ENCODE data around the gene CYFIP2. TPM values are rescaled to one million over a fixed set of nuclear protein-coding genes. Genes with fewer than 3 reads are reported as not detected.

Gene CYFIP2
- total RNA-seq, 1 donor from 2014 or later: 14.4 TPM

GRCh38 chr5:157326440-157327005 lies 60.6 kb downstream of the CYFIP2 start:
- no peak for DNase-seq

- DNase-seq: no peak
Measured at GRCh38 chr5:157327771-157328170, 61.8 kb downstream of the CYFIP2 start.

GRCh38 chr5:157328277-157328912 lies 62.5 kb downstream of the CYFIP2 start:
- peak; percentile 68 for DNase-seq

GRCh38 chr5:157331807-157332206 lies 65.9 kb downstream of the CYFIP2 start:
- DNase-seq: no peak

GRCh38 chr5:157335534-157336422 lies 69.9 kb downstream of the CYFIP2 start:
- no peak for DNase-seq

- DNase-seq: no peak
Measured at GRCh38 chr5:157336423-157336744, 70.5 kb downstream of the CYFIP2 start.

GRCh38 chr5:157339409-157339808 lies 73.5 kb downstream of the CYFIP2 start:
- DNase-seq: no peak

GRCh38 chr5:157342822-157343402 lies 77.0 kb downstream of the CYFIP2 start:
- no peak for DNase-seq

GRCh38 chr5:157343842-157344790 lies 78.2 kb downstream of the CYFIP2 start:
- no peak for DNase-seq

GRCh38 chr5:157345067-157345466 lies 79.1 kb downstream of the CYFIP2 start:
- no peak for DNase-seq

- DNase-seq: no peak
Measured at GRCh38 chr5:157345485-157345884, 79.6 kb downstream of the CYFIP2 start.

GRCh38 chr5:157347301-157348048 lies 81.6 kb downstream of the CYFIP2 start:
- no peak for DNase-seq

GRCh38 chr5:157348049-157348400 lies 82.1 kb downstream of the CYFIP2 start:
- no peak for DNase-seq

GRCh38 chr5:157350939-157351801 lies 85.2 kb downstream of the CYFIP2 start:
- DNase-seq: no peak

GRCh38 chr5:157351802-157352092 lies 85.8 kb downstream of the CYFIP2 start:
- DNase-seq: no peak

GRCh38 chr5:157352756-157353340 lies 86.9 kb downstream of the CYFIP2 start:
- no peak for DNase-seq

- DNase-seq: no peak
Measured at GRCh38 chr5:157354800-157355199, 88.9 kb downstream of the CYFIP2 start.

GRCh38 chr5:157356576-157356975 lies 90.7 kb downstream of the CYFIP2 start:
- DNase-seq: no peak

GRCh38 chr5:157357823-157358222 lies 91.9 kb downstream of the CYFIP2 start:
- DNase-seq: no peak

- DNase-seq: no peak
Measured at GRCh38 chr5:157358871-157359270, 92.9 kb downstream of the CYFIP2 start.

Measured in skin of body (tissue), 2 donors.